Panc1 (cell line): Measurements from ENCODE around the gene AFG1L.

Experiments used
- POLR2AphosphoS5 ChIP-seq: IDR thresholded peaks from 2 replicates; pipeline ENCODE4 v1.6.1; 2012; ENCODE audit warnings: mild to moderate bottlenecking, low read depth, low read length, moderate library complexity
- TF ChIP-seq, protein P1 (sequence below): fragments of 450-650 bp; IDR thresholded peaks from 2 replicates; pipeline ENCODE4 v1.5.1; 2017; ENCODE audit warnings: mild to moderate bottlenecking

DNA sequence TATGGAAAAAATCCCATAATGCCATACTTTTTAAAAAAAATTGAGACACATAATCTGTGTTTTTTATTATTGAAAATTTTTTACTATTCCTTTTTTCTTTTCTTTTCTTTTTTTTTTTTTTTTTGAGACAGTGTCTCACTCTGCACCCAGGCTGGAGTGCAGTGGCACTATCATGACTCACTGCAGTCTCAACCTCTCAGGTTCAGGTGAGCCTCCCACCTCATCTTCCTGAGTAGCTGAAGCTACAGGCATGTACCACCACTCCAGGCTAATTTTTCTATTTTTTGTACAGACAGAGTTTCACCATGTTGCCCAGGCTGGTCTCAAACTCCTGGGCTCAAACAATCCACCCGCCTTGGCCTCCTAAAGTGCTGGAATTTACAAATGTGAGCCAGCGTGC, 100.4 kb downstream of the AFG1L start:
- TF ChIP-seq, protein P1, sequence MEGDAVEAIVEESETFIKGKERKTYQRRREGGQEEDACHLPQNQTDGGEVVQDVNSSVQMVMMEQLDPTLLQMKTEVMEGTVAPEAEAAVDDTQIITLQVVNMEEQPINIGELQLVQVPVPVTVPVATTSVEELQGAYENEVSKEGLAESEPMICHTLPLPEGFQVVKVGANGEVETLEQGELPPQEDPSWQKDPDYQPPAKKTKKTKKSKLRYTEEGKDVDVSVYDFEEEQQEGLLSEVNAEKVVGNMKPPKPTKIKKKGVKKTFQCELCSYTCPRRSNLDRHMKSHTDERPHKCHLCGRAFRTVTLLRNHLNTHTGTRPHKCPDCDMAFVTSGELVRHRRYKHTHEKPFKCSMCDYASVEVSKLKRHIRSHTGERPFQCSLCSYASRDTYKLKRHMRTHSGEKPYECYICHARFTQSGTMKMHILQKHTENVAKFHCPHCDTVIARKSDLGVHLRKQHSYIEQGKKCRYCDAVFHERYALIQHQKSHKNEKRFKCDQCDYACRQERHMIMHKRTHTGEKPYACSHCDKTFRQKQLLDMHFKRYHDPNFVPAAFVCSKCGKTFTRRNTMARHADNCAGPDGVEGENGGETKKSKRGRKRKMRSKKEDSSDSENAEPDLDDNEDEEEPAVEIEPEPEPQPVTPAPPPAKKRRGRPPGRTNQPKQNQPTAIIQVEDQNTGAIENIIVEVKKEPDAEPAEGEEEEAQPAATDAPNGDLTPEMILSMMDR: no peak
- TF ChIP-seq POLR2AphosphoS5: no peak
